HepG2 (cell line): ENCODE data around the gene PMIS2. TPM values are rescaled to one million over a fixed set of nuclear protein-coding genes. Genes with fewer than 3 reads are reported as not detected.

Source experiments
- AHR ChIP-seq: IDR thresholded peaks from 2 replicates; pipeline ENCODE4 v1.6.1; 2018; ENCODE audit warnings: missing genetic modification reagents, missing compliant biosample characterization
- ATF7 ChIP-seq, 2 experiments: fragments of 450-650 bp in 1 of 2; sonication (generic) in 1 of 2; formaldehyde crosslinking in 1 of 2; IDR thresholded peaks; 2 replicates each; pipeline versions ENCODE4 v1.4.0 to v1.6.1; 2016 to 2020; ENCODE audit warnings: antibody characterized with exemption in 1 of 2, mild to moderate bottlenecking in 1 of 2, missing genetic modification reagents in 1 of 2
- FOXM1 ChIP-seq: sonication (generic); formaldehyde crosslinking; IDR thresholded peaks from 2 replicates; pipeline ENCODE4 v1.5.0; 2020; ENCODE audit warnings: missing genetic modification reagents
- GFI1 ChIP-seq: sonication (generic); formaldehyde crosslinking; IDR thresholded peaks from 2 replicates; pipeline ENCODE4 v1.5.0; 2020; ENCODE audit warnings: missing genetic modification reagents, mild to moderate bottlenecking, borderline replicate concordance
- HNF4A ChIP-seq: sonication (generic); formaldehyde crosslinking; IDR thresholded peaks from 2 replicates; pipeline ENCODE4 v1.4.0; 2020; ENCODE audit warnings: missing genetic modification reagents
- HNF4G ChIP-seq, 2 experiments: sonication (generic) in 1 of 2; formaldehyde crosslinking in 1 of 2; IDR thresholded peaks; 2 replicates each; pipeline versions ENCODE4 v1.4.0 to v1.6.1; 2011 to 2020; ENCODE audit warnings: borderline replicate concordance in 2 of 2, low read depth in 2 of 2, mild to moderate bottlenecking in 2 of 2, low read length in 1 of 2, missing genetic modification reagents in 1 of 2, moderate library complexity in 1 of 2
- JARID2 ChIP-seq: sonication (generic); formaldehyde crosslinking; IDR thresholded peaks from 2 replicates; pipeline ENCODE4 v1.8.1; 2023; ENCODE audit warnings: missing genetic modification reagents, inconsistent platforms; ENCODE audit not compliant: insufficient replicate concordance
- MIXL1 ChIP-seq: IDR thresholded peaks from 2 replicates; pipeline ENCODE4 v1.6.1; 2016
- NFIB ChIP-seq: sonication (generic); formaldehyde crosslinking; IDR thresholded peaks from 2 replicates; pipeline ENCODE4 v1.9.0; 2021; ENCODE audit warnings: missing genetic modification reagents, mild to moderate bottlenecking, borderline replicate concordance
- PHF20 ChIP-seq: sonication (generic); formaldehyde crosslinking; IDR thresholded peaks from 2 replicates; pipeline ENCODE4 v1.5.0; 2020; ENCODE audit warnings: mild to moderate bottlenecking, missing genetic modification reagents
- POLR2G ChIP-seq: fragments of 200-400 bp; formaldehyde crosslinking; IDR thresholded peaks from 2 replicates; pipeline ENCODE4 v1.6.1; 2018; ENCODE audit warnings: mild to moderate bottlenecking, low read depth, low read length, moderate library complexity
- REL ChIP-seq: sonication (generic); formaldehyde crosslinking; conservative IDR thresholded peaks from 2 replicates; pipeline ENCODE4 v1.8.0; 2022; ENCODE audit warnings: mild to moderate bottlenecking, missing genetic modification reagents, moderate library complexity
- RFX3 ChIP-seq: IDR thresholded peaks from 2 replicates; pipeline ENCODE4 v1.6.1; 2016; ENCODE audit warnings: missing biosample characterization, missing genetic modification reagents
- SIX4 ChIP-seq: sonication (generic); formaldehyde crosslinking; IDR thresholded peaks from 2 replicates; pipeline ENCODE4 v1.4.0; 2020; ENCODE audit warnings: missing genetic modification reagents
- TCF12 ChIP-seq, 2 experiments: fragments of 450-650 bp in 1 of 2; sonication (generic) in 1 of 2; formaldehyde crosslinking in 1 of 2; IDR thresholded peaks; 2 replicates each; pipeline versions ENCODE4 v1.6.1 to v1.8.0; 2017 to 2022; ENCODE audit warnings: antibody characterized with exemption in 1 of 2, mild to moderate bottlenecking in 1 of 2, missing genetic modification reagents in 1 of 2, moderate library complexity in 1 of 2
- ZNF569 ChIP-seq: sonication (generic); formaldehyde crosslinking; IDR thresholded peaks from 2 replicates; pipeline ENCODE4 v1.5.0; 2020; ENCODE audit warnings: mild to moderate bottlenecking, missing genetic modification reagents, moderate library complexity, borderline replicate concordance
- ZNF749 ChIP-seq: sonication (generic); formaldehyde crosslinking; IDR thresholded peaks from 2 replicates; pipeline ENCODE4 v1.8.0; 2022; ENCODE audit warnings: mild to moderate bottlenecking, missing genetic modification reagents, moderate library complexity, borderline replicate concordance
- ZNF83 ChIP-seq: sonication (generic); formaldehyde crosslinking; IDR thresholded peaks from 2 replicates; pipeline ENCODE4 v1.4.0; 2020; ENCODE audit warnings: missing genetic modification reagents, mild to moderate bottlenecking, borderline replicate concordance
- polyA plus RNA-seq, 8 experiments: library from polyadenylated mRNA; depleted of rRNA in 3 of 8; stranded (reverse) in 7 of 8; unstranded in 1 of 8; fragments of >200 nt; fragmentation: Illumina TruSeq in 4 of 8; extraction: Trizol in 4 of 8; gene quantifications; 2 replicates each; pipeline versions ENCODE4 v1.2.1 to v1.2.3, GENCODE V29; 2011 to 2016; ENCODE audit warnings: low read depth in 4 of 8, missing spikeins in 1 of 8, mixed read lengths in 1 of 8; ENCODE audit not compliant: insufficient read depth in 1 of 8
- total RNA-seq, 5 experiments: library from RNA; depleted of rRNA; stranded (reverse); fragments of >200 nt; fragmentation: Illumina TruSeq; extraction: Trizol; gene quantifications; 2 replicates each; pipeline ENCODE4 v1.2.3, GENCODE V29; 2016; ENCODE audit warnings: low read depth in 1 of 5
- TF ChIP-seq, protein P1 (sequence below): sonication (generic); formaldehyde crosslinking; IDR thresholded peaks from 2 replicates; pipeline ENCODE4 v1.9.0; 2022; ENCODE audit warnings: low read depth, missing genetic modification reagents
- TF ChIP-seq, protein P2 (sequence below): IDR thresholded peaks from 2 replicates; pipeline ENCODE4 v1.6.1; 2016; ENCODE audit warnings: missing compliant biosample characterization, missing genetic modification reagents, borderline replicate concordance
- TF ChIP-seq, protein P3 (sequence below): IDR thresholded peaks from 2 replicates; pipeline ENCODE4 v1.6.1; 2016; ENCODE audit warnings: control low read depth
- TF ChIP-seq, protein P4 (sequence below): sonication (generic); formaldehyde crosslinking; IDR thresholded peaks from 2 replicates; pipeline ENCODE4 v1.5.0; 2020; ENCODE audit warnings: mild to moderate bottlenecking, missing genetic modification reagents

PMIS2 gene
- total and polyA plus RNA-seq, 2 of the 13 experiments (the other 11 are each of a cell fraction or from before 2014, with no cell fraction given), result not detected

DNA sequence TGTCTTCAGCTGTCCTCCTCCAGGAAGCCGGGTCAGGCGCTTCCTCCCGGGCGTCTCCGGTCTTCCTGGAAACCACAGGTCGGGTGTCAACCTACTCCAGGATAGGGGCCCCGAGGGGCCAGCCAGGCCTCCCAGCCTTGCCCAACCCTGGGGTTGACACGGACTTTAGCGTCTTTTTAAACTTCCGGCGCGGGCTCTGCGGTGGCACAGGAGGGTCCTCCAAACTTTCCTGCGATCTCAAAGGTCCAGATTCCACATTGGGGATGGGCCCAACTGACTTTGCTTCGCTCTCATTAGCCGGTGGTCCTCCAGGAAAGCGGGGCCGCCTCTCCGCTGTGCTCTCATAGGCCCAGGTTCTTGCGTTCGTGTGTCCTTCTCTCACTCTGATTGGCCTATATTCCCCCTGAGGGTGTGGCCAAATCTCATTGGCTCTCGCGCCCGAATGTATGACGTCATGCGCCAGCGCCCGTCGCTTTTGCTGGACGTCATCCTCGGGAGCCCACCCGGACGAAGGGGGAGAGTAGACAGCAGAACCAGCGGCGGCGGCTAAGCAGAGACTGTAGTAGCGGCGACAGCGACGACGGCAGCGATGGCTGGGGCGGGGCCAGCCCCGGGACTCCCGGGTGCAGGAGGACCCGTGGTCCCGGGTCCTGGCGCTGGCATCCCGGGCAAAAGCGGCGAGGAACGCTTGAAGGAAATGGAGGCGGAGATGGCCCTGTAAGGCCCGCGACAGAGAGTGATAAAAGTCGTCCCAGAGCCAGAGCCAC lies 42.8 kb downstream of the PMIS2 start, which contains the start of gene RBM42 (continued):
- TF ChIP-seq FOXM1, result no peak
- TF ChIP-seq, protein P1, sequence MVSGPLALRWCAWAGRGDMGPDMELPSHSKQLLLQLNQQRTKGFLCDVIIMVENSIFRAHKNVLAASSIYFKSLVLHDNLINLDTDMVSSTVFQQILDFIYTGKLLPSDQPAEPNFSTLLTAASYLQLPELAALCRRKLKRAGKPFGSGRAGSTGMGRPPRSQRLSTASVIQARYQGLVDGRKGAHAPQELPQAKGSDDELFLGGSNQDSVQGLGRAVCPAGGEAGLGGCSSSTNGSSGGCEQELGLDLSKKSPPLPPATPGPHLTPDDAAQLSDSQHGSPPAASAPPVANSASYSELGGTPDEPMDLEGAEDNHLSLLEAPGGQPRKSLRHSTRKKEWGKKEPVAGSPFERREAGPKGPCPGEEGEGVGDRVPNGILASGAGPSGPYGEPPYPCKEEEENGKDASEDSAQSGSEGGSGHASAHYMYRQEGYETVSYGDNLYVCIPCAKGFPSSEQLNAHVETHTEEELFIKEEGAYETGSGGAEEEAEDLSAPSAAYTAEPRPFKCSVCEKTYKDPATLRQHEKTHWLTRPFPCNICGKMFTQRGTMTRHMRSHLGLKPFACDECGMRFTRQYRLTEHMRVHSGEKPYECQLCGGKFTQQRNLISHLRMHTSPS (CRISPR knock-in tag), result no peak
- peak; percentile 59; the same call in 1 of the 2 replicates for TF ChIP-seq AHR (CRISPR knock-in tag)
- 0 out of 2 replicates have a peak, but pooled peaks have one; percentile 59 for TF ChIP-seq SIX4 (CRISPR knock-in tag)
- TF ChIP-seq HNF4G (IDR thresholded peaks at IDR 0.05; ENCODE audit: borderline replicate concordance, low read depth, low read length), result peak; percentile 40; the same call in 1 of the 2 replicates
- TF ChIP-seq HNF4G (CRISPR knock-in tag; IDR thresholded peaks at IDR 0.05; ENCODE audit: borderline replicate concordance, low read depth), result no peak
- no peak for TF ChIP-seq ZNF569 (CRISPR knock-in tag)
- TF ChIP-seq POLR2G, result peak; percentile 88
- TF ChIP-seq, protein P2, sequence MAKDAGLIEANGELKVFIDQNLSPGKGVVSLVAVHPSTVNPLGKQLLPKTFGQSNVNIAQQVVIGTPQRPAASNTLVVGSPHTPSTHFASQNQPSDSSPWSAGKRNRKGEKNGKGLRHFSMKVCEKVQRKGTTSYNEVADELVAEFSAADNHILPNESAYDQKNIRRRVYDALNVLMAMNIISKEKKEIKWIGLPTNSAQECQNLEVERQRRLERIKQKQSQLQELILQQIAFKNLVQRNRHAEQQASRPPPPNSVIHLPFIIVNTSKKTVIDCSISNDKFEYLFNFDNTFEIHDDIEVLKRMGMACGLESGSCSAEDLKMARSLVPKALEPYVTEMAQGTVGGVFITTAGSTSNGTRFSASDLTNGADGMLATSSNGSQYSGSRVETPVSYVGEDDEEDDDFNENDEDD (CRISPR knock-in tag), result peak; percentile 57; the same call in 1 of the 2 replicates
- no peak for TF ChIP-seq ZNF83 (CRISPR knock-in tag)
- TF ChIP-seq ATF7 (IDR thresholded peaks at IDR 0.05), result peak; percentile 100
- TF ChIP-seq ATF7 (CRISPR knock-in tag; IDR thresholded peaks at IDR 0.05), result peak; percentile 99
- TF ChIP-seq, protein P3, sequence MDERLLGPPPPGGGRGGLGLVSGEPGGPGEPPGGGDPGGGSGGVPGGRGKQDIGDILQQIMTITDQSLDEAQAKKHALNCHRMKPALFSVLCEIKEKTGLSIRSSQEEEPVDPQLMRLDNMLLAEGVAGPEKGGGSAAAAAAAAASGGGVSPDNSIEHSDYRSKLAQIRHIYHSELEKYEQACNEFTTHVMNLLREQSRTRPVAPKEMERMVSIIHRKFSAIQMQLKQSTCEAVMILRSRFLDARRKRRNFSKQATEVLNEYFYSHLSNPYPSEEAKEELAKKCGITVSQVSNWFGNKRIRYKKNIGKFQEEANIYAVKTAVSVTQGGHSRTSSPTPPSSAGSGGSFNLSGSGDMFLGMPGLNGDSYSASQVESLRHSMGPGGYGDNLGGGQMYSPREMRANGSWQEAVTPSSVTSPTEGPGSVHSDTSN (CRISPR knock-in tag), result no peak
- peak; percentile 66 for TF ChIP-seq HNF4A
- TF ChIP-seq, protein P4, sequence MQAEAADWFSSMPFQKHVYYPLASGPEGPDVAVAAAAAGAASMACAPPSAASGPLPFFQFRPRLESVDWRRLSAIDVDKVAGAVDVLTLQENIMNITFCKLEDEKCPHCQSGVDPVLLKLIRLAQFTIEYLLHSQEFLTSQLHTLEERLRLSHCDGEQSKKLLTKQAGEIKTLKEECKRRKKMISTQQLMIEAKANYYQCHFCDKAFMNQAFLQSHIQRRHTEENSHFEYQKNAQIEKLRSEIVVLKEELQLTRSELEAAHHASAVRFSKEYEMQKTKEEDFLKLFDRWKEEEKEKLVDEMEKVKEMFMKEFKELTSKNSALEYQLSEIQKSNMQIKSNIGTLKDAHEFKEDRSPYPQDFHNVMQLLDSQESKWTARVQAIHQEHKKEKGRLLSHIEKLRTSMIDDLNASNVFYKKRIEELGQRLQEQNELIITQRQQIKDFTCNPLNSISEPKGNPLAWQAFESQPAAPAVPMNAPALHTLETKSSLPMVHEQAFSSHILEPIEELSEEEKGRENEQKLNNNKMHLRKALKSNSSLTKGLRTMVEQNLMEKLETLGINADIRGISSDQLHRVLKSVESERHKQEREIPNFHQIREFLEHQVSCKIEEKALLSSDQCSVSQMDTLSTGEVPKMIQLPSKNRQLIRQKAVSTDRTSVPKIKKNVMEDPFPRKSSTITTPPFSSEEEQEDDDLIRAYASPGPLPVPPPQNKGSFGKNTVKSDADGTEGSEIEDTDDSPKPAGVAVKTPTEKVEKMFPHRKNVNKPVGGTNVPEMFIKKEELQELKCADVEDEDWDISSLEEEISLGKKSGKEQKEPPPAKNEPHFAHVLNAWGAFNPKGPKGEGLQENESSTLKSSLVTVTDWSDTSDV (CRISPR knock-in tag), result no peak
- no peak for TF ChIP-seq RFX3 (CRISPR knock-in tag)
- TF ChIP-seq JARID2 (CRISPR knock-in tag), result no peak
- TF ChIP-seq GFI1, result 0 out of 2 replicates have a peak, but pooled peaks have one; percentile 18
- TF ChIP-seq MIXL1, result peak; percentile 53; the same call in 1 of the 2 replicates
- no peak for TF ChIP-seq REL (CRISPR knock-in tag)
- TF ChIP-seq ZNF749, result no peak
- no peak for TF ChIP-seq NFIB (CRISPR knock-in tag)
- peak; percentile 99 for TF ChIP-seq PHF20
- no peak for TF ChIP-seq TCF12 (IDR thresholded peaks at IDR 0.05)
- 0 out of 2 replicates have a peak, but pooled peaks have one; percentile 58 for TF ChIP-seq TCF12 (CRISPR knock-in tag; IDR thresholded peaks at IDR 0.05)
